Activated T-cell treated with anti-CD3 and anti-CD28 coated beads, Interleukin-2, amount 50 U/mL, for 1 hour (primary cell): ENCODE results near the gene MAGEA9B.
"Not testable (repeated sequence)": the region's sequence is repeated elsewhere in the genome, so short reads cannot be mapped to it uniquely, and the experiment has no call there.

ENCODE experiments used
- DNase-seq: peaks from one replicate; pipeline ENCODE4 v3.0.0-alpha.2; 2020

MAGEA9B gene

DNA sequence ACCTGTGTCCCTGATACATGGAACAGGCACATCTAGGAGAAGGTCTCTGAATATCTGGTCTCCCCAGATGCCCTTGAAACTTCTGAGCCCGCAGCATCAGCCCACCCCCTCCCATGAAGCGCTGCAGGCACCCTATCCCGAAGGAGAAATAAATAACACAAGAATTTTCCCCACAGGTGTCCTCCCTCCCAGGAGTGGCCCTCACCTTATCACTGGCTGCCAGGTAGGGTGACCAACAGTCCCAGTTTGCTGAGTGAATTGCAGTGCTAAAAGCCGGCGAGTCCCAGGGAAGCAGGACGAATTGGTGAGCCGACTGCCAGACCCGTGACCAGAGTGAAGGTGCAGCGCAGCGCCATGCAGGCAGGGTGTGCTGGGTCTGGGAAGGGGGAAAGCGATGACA is 53.3 kb downstream of the MAGEA9B start:
- DNase-seq = not testable (repeated sequence)

- not testable (repeated sequence) for DNase-seq
Measured at GRCh38 chrX:149532868-149533267, 54.4 kb downstream of the MAGEA9B start.
